ENCODE data around the gene METTL15.
"Not testable (repeated sequence)": the region's sequence is repeated elsewhere in the genome, so short reads cannot be mapped to it uniquely, and the experiment has no call there.

Gene METTL15

DNA sequence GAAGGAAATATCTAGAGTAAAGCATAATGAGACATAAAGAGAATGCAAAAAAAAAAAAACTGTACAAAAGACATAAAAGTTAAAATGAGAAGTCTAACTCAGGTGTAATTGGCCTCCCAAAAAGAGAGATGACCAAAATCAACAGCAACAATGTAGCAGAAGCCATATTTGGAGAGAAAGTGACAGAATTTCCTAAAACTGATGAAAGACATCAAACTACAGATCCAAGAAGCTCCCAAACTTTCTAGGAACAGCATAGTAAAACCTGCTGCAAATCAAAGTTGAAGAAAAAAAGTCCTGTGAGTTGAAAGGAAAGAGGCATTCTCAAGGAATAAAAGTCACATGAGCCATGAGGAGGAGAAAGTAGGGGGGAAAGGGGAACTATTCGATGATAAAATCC is 231.3 kb downstream of the METTL15 start:
- FAIRE-seq: no peak
- no peak for TF ChIP-seq POLR2A (IDR thresholded peaks at IDR 0.05; ENCODE audit: low read depth, low read length)

DNA sequence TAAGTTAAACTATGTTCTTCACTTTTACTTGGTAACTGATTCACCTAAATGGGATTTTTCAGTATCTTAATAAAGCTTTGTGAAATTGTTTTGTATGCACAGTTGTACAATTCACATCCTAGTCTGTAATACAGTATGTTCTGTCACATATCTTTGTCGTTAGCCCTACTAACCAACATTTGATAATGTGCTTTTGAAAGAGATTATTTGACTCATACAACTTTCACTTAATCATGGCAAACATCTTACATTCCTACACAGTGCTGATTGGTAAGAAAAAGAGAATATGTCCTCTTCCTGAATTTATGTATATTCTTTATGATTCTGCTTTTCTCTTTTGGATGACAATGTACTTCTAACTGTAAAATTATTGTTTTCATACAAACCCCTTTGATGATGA is 234.5 kb downstream of the METTL15 start:
- DNase-seq (ENCODE audit: insufficient read length, low spot score) (no peak), FAIRE-seq (peak; percentile 66)
- no peak for TF ChIP-seq POLR2A (IDR thresholded peaks at IDR 0.05; ENCODE audit: low read depth, low read length)

More for the DNA sequence above, 231.3 kb downstream of the METTL15 start:
- DNase-seq (ENCODE audit: insufficient read length, low spot score): no peak

DNA sequence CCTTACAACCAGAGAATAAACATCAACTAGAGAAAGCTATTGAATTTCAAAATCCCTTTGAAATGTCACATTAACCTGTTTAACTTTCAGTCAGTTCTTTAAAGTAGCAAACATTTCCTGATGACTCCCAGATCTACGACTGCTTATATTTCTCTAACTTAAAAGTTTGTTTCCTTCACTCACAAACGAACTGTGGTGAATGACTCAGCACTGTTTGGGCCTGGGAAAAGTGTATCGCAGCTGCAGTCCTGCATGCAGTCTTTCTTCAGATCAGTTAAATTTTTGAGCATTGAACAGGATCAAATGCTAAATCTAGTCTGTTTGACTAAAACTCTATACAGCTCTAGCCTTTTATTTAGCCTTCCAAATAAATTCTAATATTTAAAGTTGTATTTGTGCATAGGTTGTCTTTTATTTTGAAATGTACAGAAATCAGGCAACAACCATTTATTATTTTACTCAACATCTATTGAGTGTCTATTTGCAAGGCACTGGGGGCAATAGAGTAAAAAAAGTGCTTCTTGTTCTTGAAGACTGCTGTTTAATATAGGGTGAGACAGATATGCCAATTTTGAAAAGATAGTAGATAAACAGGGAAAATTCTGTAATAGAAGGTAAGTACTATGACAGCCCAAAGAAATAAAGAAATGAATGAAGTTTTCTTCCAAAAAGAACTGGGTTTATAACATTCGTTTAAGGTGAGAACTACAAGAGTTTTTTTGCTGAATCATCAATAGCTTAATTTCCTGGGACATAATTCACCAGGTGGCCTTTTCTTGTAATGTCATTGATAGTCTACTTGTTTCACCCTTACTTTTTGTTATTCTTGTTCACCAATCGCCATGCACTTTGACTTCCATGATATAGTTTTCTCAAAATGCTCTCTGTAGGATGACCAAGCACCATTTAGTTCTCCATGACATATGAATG is 235.4 kb downstream of the METTL15 start:
- no peak for TF ChIP-seq POLR2A (IDR thresholded peaks at IDR 0.05; ENCODE audit: low read depth, low read length)
- DNase-seq (ENCODE audit: insufficient read length, low spot score) (peak; percentile 13), FAIRE-seq (peak; percentile 96)

DNA sequence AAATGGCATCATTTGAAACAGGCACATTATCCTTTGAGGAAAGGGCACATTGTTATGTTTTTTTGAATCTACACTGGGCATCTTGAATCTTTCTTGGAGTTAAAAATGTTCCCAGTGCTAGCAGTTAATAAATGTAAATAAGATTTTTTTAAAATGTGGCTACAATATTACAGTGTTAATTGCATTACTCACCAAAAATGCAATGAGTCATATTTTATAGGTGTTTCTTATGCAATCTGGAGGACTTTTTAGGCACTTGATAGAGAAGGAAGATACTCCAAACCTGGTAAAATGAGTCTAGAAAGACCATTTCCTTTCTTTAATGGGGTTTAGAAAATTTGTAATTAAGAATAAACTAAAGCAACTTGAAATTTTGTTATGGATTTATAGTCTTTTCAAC is 238.0 kb downstream of the METTL15 start:
- no peak for FAIRE-seq
- no peak for TF ChIP-seq POLR2A (IDR thresholded peaks at IDR 0.05; ENCODE audit: low read depth, low read length)
- no peak for DNase-seq (ENCODE audit: insufficient read length, low spot score)

DNA sequence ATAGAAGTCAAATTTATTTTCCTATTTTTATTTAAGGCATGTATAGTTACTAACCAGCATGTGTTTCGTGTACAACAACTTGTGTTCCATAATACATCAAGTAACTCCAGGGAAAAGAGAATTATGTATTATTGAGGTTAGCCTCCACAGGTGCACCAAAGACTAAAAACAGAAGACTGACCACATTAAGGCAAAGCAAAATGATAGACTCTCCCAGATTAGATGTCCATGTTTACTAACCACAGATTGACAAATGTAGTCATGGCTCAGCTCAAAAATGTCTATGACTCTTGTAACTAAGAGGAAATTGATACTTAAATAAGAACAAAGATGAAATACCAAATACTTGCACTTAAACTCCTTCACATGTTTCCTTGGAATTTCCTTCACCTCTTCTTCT is 238.5 kb downstream of the METTL15 start:
- DNase-seq (ENCODE audit: insufficient read length, low spot score) (no peak), FAIRE-seq (peak; percentile 27)
- no peak for TF ChIP-seq POLR2A (IDR thresholded peaks at IDR 0.05; ENCODE audit: low read depth, low read length)

DNA sequence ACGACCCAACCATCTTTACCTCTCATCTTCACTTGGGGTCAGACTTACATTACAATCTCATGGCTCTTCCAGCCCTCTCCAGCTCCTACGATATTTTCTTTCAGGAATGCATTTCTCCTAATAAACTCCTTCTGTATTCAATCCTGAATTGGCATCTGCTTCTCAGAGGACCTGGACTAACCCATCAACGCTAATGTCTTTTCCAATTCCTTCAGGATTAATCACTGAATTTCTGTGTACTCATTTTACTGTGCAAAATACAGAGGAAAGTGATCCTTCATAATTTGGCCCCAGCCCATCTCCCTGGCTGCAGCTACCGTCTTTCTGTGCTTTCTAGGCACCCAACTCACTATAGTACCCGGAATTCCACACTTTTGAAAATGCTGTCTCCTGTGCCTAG is 239.2 kb downstream of the METTL15 start:
- no peak for DNase-seq (ENCODE audit: insufficient read length, low spot score)
- no peak for TF ChIP-seq POLR2A (IDR thresholded peaks at IDR 0.05; ENCODE audit: low read depth, low read length)
- no peak for FAIRE-seq

DNA sequence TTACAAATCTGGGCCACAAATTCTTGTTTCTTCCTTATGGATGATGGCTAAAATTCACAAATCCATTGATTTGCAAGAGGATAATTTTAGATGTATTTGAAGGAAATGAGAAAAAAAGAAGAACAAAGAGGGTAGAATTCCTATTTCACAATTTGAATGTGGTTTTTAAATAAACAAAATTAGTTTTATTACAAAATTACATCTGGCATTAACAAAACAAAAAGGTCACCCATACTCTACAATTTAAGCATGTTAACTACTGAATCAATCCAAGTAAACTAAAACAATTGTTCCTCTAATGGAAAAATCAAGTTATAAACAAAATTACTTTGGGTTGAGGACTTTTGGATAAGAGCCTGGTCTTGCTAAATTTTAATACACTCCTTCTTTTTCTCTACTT is 242.0 kb downstream of the METTL15 start:
- TF ChIP-seq POLR2A (IDR thresholded peaks at IDR 0.05; ENCODE audit: low read depth, low read length): no peak
- DNase-seq (ENCODE audit: insufficient read length, low spot score) (no peak), FAIRE-seq (no peak)

DNA sequence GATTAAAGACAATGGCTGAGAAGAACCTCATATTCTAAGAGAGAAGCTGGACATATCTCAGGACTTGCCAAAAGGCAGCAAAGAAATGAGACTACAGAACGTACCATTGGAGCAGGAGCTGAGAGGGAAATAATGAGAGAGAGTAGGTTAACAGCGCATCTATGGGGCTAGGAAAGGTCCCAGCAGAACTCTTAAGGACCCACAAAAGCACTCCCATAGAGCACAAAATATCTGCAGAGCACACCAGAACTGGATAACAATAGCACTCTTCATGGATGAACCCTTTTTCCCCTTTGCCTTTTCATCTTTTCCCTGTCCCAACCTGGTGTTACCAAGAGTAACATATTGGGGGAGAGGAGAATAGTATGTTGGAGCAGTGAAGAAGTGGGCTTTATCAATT is 245.8 kb downstream of the METTL15 start:
- FAIRE-seq (no peak), DNase-seq (ENCODE audit: insufficient read length, low spot score) (no peak)
- TF ChIP-seq POLR2A (IDR thresholded peaks at IDR 0.05; ENCODE audit: low read depth, low read length): no peak

DNA sequence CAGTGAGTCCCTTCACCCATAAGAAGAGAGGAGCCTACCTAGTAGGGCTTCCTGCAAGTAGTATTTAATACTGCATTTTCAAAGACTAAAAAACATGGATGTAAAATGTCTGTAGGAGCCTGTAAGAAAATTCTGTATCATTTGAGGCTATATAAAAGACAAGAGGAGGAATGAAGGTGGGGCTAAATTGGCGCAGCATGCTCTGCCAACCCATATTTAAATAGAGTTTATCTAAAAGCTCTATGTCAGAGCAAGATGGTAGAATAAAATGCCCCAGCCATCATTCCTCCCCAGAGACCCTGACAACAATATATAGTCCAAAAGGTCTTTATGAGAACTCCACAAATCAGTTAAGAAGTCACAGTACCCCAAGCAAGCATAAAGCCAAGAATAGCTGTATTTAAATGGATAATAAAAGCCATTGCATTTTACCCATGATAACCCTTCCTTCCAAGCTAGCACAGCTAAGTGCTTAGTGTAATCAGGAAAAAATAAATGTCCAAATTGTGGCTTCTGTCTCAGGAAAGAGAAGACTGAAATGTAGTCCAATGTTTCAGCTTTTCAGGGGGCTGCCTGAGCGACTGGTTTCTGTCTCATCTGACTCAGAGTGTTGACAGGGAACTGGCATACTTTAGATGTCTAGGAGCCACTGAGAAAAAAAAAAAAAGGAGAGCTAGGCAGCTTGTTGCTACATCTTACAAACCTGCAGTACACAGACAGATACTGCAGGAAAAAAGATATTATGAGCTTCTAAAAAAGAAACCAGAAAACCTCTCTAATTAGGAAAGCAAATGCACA is 258.6 kb downstream of the METTL15 start:
- DNase-seq (ENCODE audit: insufficient read length, low spot score) (no peak), FAIRE-seq (no peak)
- TF ChIP-seq POLR2A (IDR thresholded peaks at IDR 0.05; ENCODE audit: low read depth, low read length): no peak

DNA sequence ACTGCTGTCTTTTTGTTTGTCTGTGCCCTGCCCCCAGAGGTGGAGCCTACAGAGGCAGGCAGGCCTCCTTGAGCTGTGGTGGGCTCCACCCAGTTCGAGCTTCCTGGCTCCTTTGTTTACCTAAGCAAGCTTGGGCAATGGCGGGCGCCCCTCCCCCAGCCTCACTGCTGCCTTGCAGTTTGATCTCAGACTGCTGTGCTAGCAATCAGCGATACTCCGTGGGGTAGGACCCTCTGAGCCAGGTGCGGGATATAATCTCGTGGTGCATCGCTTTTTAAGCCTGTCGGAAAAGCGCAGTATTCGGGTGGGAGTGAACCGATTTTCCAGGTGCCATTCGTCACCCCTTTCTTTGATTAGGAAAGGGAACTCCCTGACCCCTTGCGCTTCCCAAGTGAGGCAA is 269.9 kb downstream of the METTL15 start:
- not testable (repeated sequence) for FAIRE-seq; DNase-seq (ENCODE audit: insufficient read length, low spot score)

All from H54 (cell line).